AG04449 (cell line): ENCODE results near the gene ACYP2.

Experiments
- CTCF ChIA-PET: fragments of 350-600 bp; formaldehyde crosslinking; extraction: SDS; loops from one replicate; lab custom pipeline; 2021; ENCODE audit warnings: antibody characterized with exemption; lab: Yijun Ruan, JAX
- POLR2A ChIA-PET: fragments of 400-600, 350-600 bp; formaldehyde crosslinking; extraction: SDS; loops from one replicate; lab custom pipeline; 2020; ENCODE audit warnings: antibody characterized with exemption, inconsistent platforms; lab: Yijun Ruan, JAX
- DNase-seq: peaks from one replicate; pipeline ENCODE4 v3.0.0-alpha.2; 2010; ENCODE audit warnings: low read depth, low spot score
- H3K4me3 ChIP-seq: 2 replicates; pipeline ENCODE4 v1.5.1; 2011; ENCODE audit warnings: low read depth, mild to moderate bottlenecking, control low read depth, low read length
- CTCF ChIP-seq: IDR thresholded peaks from one replicate; pipeline ENCODE4 v1.5.1; 2011; ENCODE audit warnings: mild to moderate bottlenecking, moderate library complexity, low read length, control low read depth, inconsistent platforms; ENCODE audit not compliant: insufficient read depth; ENCODE audit errors: missing control alignments

Gene ACYP2

GRCh38 chr2:54084600-54084999, 30.8 kb upstream of the ACYP2 start:
- DNase-seq: no peak
- CTCF ChIA-PET: no interaction called here
- TF ChIP-seq CTCF: peak; percentile 40
- POLR2A ChIA-PET: no interaction called here
- H3K4me3 ChIP-seq: no peak overlapping the region

- no peak for TF ChIP-seq CTCF
- CTCF ChIA-PET: no interaction called here
These were observed 30.3 kb upstream of the ACYP2 start for GRCh38 chr2:54085069-54085468.

GRCh38 chr2:54086157-54086556, 29.3 kb upstream of the ACYP2 start:
- ChIA-PET CTCF (no interaction called here), POLR2A (no interaction called here)
- no peak for TF ChIP-seq CTCF
- H3K4me3 ChIP-seq: no peak overlapping the region
- no peak for DNase-seq

More at GRCh38 chr2:54085069-54085468, 30.3 kb upstream of the ACYP2 start:
- no peak overlapping the region for H3K4me3 ChIP-seq
- POLR2A ChIA-PET: no interaction called here
- DNase-seq: no peak

- ChIA-PET CTCF (interaction anchor here (0.9 to 1.0 kb wide), 2 partner anchors 9 to 11 kb away, joined by 3 to 4 read pairs; no protein-coding TSS in a partner anchor), POLR2A (no interaction called here)
- no peak for TF ChIP-seq CTCF
- no peak for DNase-seq
- no peak overlapping the region for H3K4me3 ChIP-seq
These were observed 27.2 kb upstream of the ACYP2 start for GRCh38 chr2:54088191-54088634.

GRCh38 chr2:54088719-54089118, 26.7 kb upstream of the ACYP2 start:
- TF ChIP-seq CTCF: no peak
- POLR2A ChIA-PET: no interaction called here
- DNase-seq: no peak
- H3K4me3 ChIP-seq: no peak overlapping the region
- CTCF ChIA-PET: interaction anchor here (0.9 to 1.0 kb wide), 2 partner anchors 9 to 12 kb away, joined by 3 to 4 read pairs; no protein-coding TSS in a partner anchor

- no peak overlapping the region for H3K4me3 ChIP-seq
- CTCF ChIA-PET: interaction anchor here (3.9 kb wide), 1 partner anchor 16 kb away, joined by 16 read pairs; no protein-coding TSS in a partner anchor
These were observed 24.8 kb upstream of the ACYP2 start for GRCh38 chr2:54090521-54091117.

More at GRCh38 chr2:54090521-54091117, 24.8 kb upstream of the ACYP2 start:
- no peak for DNase-seq
- TF ChIP-seq CTCF: no peak
- POLR2A ChIA-PET: no interaction called here
